SK-N-MC (cell line): ENCODE measurements around the gene LRTM1.

Experiments used
- EZH2 ChIP-seq: fragments of 200-600 bp; sonication (generic); IDR thresholded peaks from one replicate; pipeline ENCODE4 v1.6.1; 2017; ENCODE audit warnings: antibody characterized with exemption
- POLR2AphosphoS5 ChIP-seq: IDR thresholded peaks from 2 replicates; pipeline ENCODE4 v1.6.1; 2012; ENCODE audit warnings: mild to moderate bottlenecking, low read depth, low read length, borderline replicate concordance

DNA sequence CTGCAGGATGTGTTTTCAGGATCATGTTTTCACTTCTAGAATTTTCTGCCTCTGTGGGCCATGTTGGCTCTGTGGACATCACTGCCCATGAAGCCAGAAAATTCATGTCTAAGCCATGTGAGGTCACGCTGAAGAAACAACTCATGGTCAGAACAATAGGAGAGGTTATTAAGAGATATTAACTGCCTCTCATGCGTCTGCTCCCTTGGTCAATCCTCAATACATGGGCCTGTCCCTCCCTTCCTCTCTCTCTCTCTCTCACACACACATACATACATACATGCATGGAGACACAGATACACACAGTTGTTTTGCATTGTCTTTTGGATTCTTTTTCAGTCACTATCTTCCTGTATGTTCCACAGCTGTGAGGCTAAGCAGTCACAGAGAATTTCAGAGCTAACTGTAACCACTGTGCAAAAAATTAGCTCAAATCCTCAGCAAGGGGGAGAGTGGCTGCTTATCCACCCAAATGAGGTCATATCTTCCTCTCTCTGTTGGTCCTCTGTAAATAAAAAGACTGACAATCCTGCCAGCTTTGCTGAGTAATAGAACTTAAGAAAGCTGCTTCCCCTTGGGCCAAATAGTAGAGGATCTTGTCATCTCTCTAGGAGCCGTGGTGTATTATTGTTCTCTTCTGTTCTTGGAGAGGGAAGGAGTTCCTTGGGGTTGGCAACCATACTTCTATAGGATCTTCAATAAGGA is 45.6 kb downstream of the LRTM1 start:
- TF ChIP-seq POLR2AphosphoS5: no peak
- TF ChIP-seq EZH2: no peak
